Measurements from ENCODE around the gene NLRC3.

NLRC3 gene

DNA sequence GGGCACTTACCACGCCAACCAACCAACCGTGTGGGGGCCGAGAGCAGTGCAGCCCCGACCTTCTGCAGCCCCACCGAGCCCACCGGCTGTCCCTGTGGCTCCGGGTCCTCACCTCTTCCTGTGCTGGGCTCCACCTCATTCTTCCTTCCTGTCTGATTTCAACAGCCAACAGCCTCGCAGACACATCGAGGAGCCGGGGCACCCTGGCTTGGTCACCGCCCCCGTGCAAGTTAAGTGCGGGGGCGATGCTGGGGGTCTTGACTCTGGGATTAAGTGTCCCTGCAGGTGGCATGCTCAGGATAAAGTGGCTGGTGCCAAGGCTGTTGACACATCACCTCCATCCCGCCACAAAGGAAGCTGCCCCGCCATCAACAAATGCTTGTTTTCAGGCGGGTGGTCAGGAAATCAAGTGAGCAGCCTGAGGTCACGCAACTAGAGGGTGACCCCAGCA is at the start of gene NLRC3:
TSS of gene NLRC3 (minus strand) at position 102 of the 451 bp plus-strand sequence. CDS start 12,367 bp downstream, outside the sequence.
- TF ChIP-seq ZNF596 (tag by site-specific recombination; IDR thresholded peaks at IDR 0.05) (no peak), ZFP69B (tag by site-specific recombination; IDR thresholded peaks at IDR 0.05) (no peak)
- Histone ChIP-seq H3K27ac (ENCODE audit: extremely low read depth, low read depth, low read length) (no peak within 1 kb of the TSS), H3K36me3 (ENCODE audit: control insufficient read depth in 2 of 2, insufficient read depth in 1 of 2, low read length in 2 of 2) (peaks cover 0 to 6% of the 10 kb centered on the region in 2 experiments; a peak in 1 of 3 replicates), H3K9me3 (ENCODE audit: control insufficient read depth, insufficient read depth, low read depth, low read length) (no peaks in the 10 kb centered on the region), H3K4me3 (ENCODE audit: low read depth, low read length) (no peak within 1 kb of the TSS), H3K4me1 (ENCODE audit: control insufficient read depth, insufficient read depth, low read length) (no peaks in the 10 kb centered on the region)
- ChIA-PET POLR2A (no interaction called here), CTCF (no interaction called here)

- Histone ChIP-seq H3K4me3 (ENCODE audit: low read depth, low read length) (no peak overlapping the region), H3K9me3 (ENCODE audit: control insufficient read depth, insufficient read depth, low read depth, low read length) (no peaks in the 10 kb centered on the region), H3K4me1 (ENCODE audit: control insufficient read depth, insufficient read depth, low read length) (peaks cover 5% of the 10 kb centered on the region; the same call in 1 of the 2 replicates), H3K27ac (ENCODE audit: extremely low read depth, low read depth, low read length) (no peak overlapping the region), H3K36me3 (ENCODE audit: control insufficient read depth in 2 of 2, insufficient read depth in 1 of 2, low read length in 2 of 2) (no peaks in the 10 kb centered on the region; a peak in 1 of 3 replicates)
- TF ChIP-seq, protein P1, sequence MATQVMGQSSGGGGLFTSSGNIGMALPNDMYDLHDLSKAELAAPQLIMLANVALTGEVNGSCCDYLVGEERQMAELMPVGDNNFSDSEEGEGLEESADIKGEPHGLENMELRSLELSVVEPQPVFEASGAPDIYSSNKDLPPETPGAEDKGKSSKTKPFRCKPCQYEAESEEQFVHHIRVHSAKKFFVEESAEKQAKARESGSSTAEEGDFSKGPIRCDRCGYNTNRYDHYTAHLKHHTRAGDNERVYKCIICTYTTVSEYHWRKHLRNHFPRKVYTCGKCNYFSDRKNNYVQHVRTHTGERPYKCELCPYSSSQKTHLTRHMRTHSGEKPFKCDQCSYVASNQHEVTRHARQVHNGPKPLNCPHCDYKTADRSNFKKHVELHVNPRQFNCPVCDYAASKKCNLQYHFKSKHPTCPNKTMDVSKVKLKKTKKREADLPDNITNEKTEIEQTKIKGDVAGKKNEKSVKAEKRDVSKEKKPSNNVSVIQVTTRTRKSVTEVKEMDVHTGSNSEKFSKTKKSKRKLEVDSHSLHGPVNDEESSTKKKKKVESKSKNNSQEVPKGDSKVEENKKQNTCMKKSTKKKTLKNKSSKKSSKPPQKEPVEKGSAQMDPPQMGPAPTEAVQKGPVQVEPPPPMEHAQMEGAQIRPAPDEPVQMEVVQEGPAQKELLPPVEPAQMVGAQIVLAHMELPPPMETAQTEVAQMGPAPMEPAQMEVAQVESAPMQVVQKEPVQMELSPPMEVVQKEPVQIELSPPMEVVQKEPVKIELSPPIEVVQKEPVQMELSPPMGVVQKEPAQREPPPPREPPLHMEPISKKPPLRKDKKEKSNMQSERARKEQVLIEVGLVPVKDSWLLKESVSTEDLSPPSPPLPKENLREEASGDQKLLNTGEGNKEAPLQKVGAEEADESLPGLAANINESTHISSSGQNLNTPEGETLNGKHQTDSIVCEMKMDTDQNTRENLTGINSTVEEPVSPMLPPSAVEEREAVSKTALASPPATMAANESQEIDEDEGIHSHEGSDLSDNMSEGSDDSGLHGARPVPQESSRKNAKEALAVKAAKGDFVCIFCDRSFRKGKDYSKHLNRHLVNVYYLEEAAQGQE (tag by site-specific recombination; IDR thresholded peaks at IDR 0.05), result peak; percentile 22; the same call in 1 of the 2 replicates
- TF ChIP-seq BCL11A (tag by site-specific recombination; IDR thresholded peaks at IDR 0.05; ENCODE audit: low read depth) (no peak), ZNF654 (tag by site-specific recombination; IDR thresholded peaks at IDR 0.05; ENCODE audit: low read depth) (peak; percentile 32; the same call in 1 of the 2 replicates)
- POLR2A ChIA-PET, result interaction anchor here (0.7 kb wide), 3 partner anchors 20 to 513 kb away, joined by 3 to 4 read pairs (median 3); no protein-coding TSS in a partner anchor
- CTCF ChIA-PET, result interaction anchor here (0.7 to 1.8 kb wide), 4 partner anchors 17 to 45 kb away, joined by 4 to 7 read pairs (median 6); no protein-coding TSS in a partner anchor
Observed at GRCh38 chr16:3625911-3626732, 48.9 kb upstream of the NLRC3 start.

GRCh38 chr16:3625331-3625730 is 48.1 kb upstream of the NLRC3 start:
- ChIA-PET CTCF (interaction anchor here (1.2 kb wide), 1 partner anchor 24 kb away, joined by 4 read pairs; no protein-coding TSS in a partner anchor), POLR2A (no interaction called here)
- peak; percentile 44; the same call in 1 of the 2 replicates for TF ChIP-seq ZNF121 (tag by site-specific recombination; IDR thresholded peaks at IDR 0.05)
- TF ChIP-seq ZNF792 (tag by site-specific recombination; IDR thresholded peaks at IDR 0.05), result no peak
- no peak for TF ChIP-seq ZIC2 (tag by site-specific recombination; IDR thresholded peaks at IDR 0.05)
- Histone ChIP-seq H3K4me1 (ENCODE audit: control insufficient read depth, insufficient read depth, low read length) (peaks cover 7% of the 10 kb centered on the region), H3K9me3 (ENCODE audit: control insufficient read depth, insufficient read depth, low read depth, low read length) (no peaks in the 10 kb centered on the region), H3K4me3 (ENCODE audit: low read depth, low read length) (no peak overlapping the region), H3K36me3 (ENCODE audit: control insufficient read depth in 2 of 2, insufficient read depth in 1 of 2, low read length in 2 of 2) (no peaks in the 10 kb centered on the region; a peak in 1 of 3 replicates), H3K27ac (ENCODE audit: extremely low read depth, low read depth, low read length) (no peak overlapping the region)

- ChIA-PET CTCF (no interaction called here), POLR2A (no interaction called here)
- TF ChIP-seq ZEB2 (tag by site-specific recombination; IDR thresholded peaks at IDR 0.05) (peak; percentile 24; the same call in 1 of the 2 replicates), SP7 (tag by site-specific recombination; IDR thresholded peaks at IDR 0.05) (0 out of 2 replicates have a peak, but pooled peaks have one; percentile 23), PRDM6 (tag by site-specific recombination; IDR thresholded peaks at IDR 0.05) (peak; percentile 75)
- TF ChIP-seq, protein P2, sequence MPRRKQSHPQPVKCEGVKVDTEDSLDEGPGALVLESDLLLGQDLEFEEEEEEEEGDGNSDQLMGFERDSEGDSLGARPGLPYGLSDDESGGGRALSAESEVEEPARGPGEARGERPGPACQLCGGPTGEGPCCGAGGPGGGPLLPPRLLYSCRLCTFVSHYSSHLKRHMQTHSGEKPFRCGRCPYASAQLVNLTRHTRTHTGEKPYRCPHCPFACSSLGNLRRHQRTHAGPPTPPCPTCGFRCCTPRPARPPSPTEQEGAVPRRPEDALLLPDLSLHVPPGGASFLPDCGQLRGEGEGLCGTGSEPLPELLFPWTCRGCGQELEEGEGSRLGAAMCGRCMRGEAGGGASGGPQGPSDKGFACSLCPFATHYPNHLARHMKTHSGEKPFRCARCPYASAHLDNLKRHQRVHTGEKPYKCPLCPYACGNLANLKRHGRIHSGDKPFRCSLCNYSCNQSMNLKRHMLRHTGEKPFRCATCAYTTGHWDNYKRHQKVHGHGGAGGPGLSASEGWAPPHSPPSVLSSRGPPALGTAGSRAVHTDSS (tag by site-specific recombination; IDR thresholded peaks at IDR 0.05), result no peak
- TF ChIP-seq, protein P3, sequence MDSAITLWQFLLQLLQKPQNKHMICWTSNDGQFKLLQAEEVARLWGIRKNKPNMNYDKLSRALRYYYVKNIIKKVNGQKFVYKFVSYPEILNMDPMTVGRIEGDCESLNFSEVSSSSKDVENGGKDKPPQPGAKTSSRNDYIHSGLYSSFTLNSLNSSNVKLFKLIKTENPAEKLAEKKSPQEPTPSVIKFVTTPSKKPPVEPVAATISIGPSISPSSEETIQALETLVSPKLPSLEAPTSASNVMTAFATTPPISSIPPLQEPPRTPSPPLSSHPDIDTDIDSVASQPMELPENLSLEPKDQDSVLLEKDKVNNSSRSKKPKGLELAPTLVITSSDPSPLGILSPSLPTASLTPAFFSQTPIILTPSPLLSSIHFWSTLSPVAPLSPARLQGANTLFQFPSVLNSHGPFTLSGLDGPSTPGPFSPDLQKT (IDR thresholded peaks at IDR 0.05; ENCODE audit: borderline replicate concordance, low read depth, low read length), result no peak
- Histone ChIP-seq H3K27ac (ENCODE audit: extremely low read depth, low read depth, low read length) (no peak overlapping the region), H3K4me1 (ENCODE audit: control insufficient read depth, insufficient read depth, low read length) (peaks cover 10% of the 10 kb centered on the region), H3K9me3 (ENCODE audit: control insufficient read depth, insufficient read depth, low read depth, low read length) (no peaks in the 10 kb centered on the region), H3K4me3 (ENCODE audit: low read depth, low read length) (no peak overlapping the region), H3K36me3 (ENCODE audit: control insufficient read depth in 2 of 2, insufficient read depth in 1 of 2, low read length in 2 of 2) (no peaks in the 10 kb centered on the region; a peak in 1 of 3 replicates)
Observed at GRCh38 chr16:3623642-3624041, 46.4 kb upstream of the NLRC3 start.
